C4-2B (cell line): ENCODE data around the gene TIMP4.

Source experiments
- H3K27ac ChIP-seq: fragments of 450-650 bp; 2 replicates; pipeline ENCODE4 v1.5.1; 2017
- ZFX ChIP-seq: fragments of 450-650 bp; IDR thresholded peaks from 2 replicates; pipeline ENCODE4 v1.6.1; 2017
- TF ChIP-seq, protein P1 (sequence below): fragments of 450-650 bp; conservative IDR thresholded peaks from 2 replicates; pipeline ENCODE4 v1.5.1; 2017; ENCODE audit warnings: mild to moderate bottlenecking

TIMP4 gene

DNA sequence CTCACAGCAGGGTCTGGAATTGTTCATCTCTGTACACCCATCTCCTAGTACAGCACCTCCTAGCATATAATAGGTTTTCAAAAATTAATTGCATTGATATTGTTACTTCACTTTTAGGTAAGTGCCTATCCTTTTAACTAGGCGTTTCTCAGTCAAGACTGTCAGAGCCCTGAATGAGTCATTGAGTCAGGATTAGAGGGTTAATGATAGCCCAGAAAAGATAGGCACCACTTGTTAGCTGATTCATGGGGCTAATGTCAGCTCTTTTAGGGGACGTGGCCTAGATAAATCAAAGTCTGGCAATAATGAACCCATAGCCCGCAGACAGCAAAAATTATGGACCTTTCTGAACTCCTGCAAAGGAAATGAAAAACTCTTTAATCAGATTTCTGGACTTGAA is 42.9 kb downstream of the TIMP4 start:
- H3K27ac ChIP-seq, result no peak overlapping the region
- TF ChIP-seq, protein P1, sequence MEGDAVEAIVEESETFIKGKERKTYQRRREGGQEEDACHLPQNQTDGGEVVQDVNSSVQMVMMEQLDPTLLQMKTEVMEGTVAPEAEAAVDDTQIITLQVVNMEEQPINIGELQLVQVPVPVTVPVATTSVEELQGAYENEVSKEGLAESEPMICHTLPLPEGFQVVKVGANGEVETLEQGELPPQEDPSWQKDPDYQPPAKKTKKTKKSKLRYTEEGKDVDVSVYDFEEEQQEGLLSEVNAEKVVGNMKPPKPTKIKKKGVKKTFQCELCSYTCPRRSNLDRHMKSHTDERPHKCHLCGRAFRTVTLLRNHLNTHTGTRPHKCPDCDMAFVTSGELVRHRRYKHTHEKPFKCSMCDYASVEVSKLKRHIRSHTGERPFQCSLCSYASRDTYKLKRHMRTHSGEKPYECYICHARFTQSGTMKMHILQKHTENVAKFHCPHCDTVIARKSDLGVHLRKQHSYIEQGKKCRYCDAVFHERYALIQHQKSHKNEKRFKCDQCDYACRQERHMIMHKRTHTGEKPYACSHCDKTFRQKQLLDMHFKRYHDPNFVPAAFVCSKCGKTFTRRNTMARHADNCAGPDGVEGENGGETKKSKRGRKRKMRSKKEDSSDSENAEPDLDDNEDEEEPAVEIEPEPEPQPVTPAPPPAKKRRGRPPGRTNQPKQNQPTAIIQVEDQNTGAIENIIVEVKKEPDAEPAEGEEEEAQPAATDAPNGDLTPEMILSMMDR, result no peak
- no peak for TF ChIP-seq ZFX

DNA sequence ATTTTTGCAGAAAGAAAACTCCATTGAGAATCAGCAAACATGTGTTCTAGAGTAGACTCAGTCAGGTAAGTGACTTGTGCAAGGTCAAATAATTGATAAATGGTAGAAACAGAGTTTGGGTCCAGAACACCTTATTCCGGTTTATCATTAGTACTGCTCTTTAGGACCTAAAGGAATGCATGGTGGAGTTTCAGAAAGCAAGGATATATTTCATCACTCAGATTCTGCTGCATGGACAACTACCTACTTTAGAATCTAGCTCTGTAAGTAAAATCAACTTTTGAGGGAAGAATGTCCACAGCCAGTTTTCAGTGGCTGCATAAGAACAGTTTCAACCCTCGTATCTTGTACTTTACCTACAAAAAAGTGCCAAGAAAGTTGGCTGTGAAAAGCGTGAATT is 43.6 kb downstream of the TIMP4 start:
- no peak overlapping the region for H3K27ac ChIP-seq
- TF ChIP-seq ZFX, result no peak

DNA sequence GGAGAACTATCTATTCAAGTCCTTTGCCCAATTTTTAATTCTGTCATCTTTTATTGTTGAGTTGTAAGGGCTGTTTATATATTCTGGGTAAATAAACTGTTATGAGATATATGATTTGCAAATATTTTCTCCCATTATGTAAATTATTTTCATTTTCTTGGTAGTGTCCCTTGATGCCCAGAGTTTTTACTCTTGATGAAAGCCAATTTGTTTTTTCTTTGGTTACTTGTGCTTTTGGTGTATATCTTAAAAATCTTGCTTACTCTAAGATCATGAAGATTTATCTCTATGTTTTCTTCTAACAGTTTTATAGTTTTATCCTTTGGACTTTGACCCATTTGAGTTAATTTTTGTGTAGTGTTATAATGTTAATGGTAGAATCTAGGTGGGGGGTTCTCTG is 44.5 kb downstream of the TIMP4 start:
- no peak for TF ChIP-seq ZFX
- TF ChIP-seq, protein P1, result no peak
- H3K27ac ChIP-seq, result no peak overlapping the region

DNA sequence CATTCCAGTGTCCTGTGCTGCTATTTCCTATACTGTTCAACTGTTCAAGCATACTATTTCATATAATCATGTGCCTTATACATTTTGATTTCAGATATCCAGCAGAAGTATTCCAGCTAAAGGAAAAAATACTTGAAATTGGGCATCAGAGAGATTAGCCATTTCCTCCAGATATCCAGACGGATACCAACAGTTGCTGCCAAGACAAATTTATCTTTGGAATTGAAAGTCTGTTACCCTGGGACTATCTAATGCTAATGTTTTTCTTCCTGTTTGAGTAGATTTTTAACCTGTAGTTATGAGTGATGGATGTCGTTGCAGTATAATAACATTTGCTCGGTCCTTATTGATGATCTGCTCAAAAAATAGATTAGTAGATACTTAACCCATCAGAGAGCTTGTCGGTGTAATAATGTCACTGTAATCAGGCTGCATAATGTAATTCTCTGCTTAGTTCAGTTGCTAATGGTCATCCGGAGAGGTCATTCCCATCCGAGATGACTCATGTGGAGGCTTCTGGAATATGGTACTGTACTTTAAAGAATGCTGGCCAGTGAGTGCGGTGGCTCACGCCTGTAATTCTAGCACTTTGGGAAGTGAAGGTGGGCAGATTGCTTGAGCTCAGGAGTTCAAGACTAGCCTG is 51.5 kb downstream of the TIMP4 start:
- TF ChIP-seq, protein P1, result no peak
- TF ChIP-seq ZFX, result no peak
- no peak overlapping the region for H3K27ac ChIP-seq
